D721Med (cell line): Measurements from ENCODE around the gene KCTD4.

Experiments used
- DNase-seq: peaks from one replicate; pipeline ENCODE4 v3.0.0; 2011; ENCODE audit warnings: low spot score; ENCODE audit not compliant: insufficient read length
- FAIRE-seq: peaks from 2 replicates; lab custom pipeline; 2011; peaks lifted over from hg19 to GRCh38; lab: Jason Lieb, UNC
- CTCF ChIP-seq: IDR thresholded peaks from 2 replicates; pipeline ENCODE4 v1.5.1; 2012; ENCODE audit warnings: mild to moderate bottlenecking, control low read depth; ENCODE audit not compliant: insufficient read depth; ENCODE audit errors: missing control alignments

Gene KCTD4

DNA sequence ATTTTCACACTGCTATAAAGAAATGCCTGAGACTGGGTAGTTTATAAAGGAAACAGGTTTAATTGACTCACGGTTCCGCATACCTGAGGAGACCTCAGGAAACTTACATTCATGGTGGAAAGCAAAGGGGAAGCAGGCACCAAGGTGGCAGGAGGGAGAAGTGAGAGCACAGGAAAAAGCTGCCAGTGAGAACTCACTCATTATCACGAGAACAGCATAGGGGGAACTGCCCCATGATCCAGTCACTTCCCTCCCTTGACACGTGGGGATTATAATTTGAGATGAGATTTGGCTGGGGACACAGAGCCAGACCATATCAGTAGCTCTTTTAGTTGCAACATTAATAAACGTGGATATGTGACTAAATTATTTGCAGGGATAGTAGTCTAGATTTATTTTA is 4.3 kb upstream of the KCTD4 start:
- FAIRE-seq (no peak), DNase-seq (no peak)
- TF ChIP-seq CTCF: no peak

- FAIRE-seq (no peak), DNase-seq (no peak)
- no peak for TF ChIP-seq CTCF
Observed at GRCh38 chr13:45199711-45200110, 1.1 kb downstream of the KCTD4 start.

DNA sequence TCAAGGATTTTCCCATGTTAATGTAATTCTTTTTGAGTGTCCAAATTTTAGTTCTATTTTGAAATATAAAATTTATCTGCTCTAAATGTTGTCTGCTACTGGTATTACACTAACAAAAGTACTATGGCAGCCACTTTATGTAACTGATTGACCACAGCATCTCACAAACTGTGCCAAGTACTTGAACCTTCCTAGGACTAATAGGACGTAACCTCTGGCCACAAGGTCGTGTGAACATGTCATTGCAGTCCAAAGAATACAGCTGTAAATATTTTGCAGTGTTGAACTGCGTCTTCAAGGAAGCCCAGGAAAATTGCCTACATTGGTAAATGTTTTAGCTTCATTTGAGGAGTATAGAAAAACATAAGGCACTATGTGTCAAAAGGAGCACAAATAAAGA is 1.9 kb downstream of the KCTD4 start:
- FAIRE-seq (no peak), DNase-seq (no peak)
- no peak for TF ChIP-seq CTCF

DNA sequence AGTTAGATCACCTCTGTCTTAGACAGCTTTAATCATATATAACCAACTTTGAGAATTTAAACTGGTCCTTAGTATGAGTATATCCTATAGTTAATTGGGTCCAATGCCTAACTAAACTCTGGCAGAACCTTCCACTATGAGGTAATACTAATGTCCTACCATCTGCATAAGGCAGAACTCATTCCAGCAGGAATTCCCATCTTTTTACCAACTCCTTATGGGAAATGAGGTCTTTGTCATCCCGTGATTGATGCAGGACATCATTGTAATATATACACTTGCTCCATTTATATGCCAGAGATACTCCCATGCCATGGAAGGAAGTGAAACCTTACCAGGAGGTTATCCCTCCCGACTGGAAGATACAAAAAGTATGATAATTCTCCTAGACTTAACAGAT is 2.8 kb downstream of the KCTD4 start:
- DNase-seq (no peak), FAIRE-seq (no peak)

GRCh38 chr13:45196622-45197021 is 4.2 kb downstream of the KCTD4 start:
- no peak for FAIRE-seq
- no peak for TF ChIP-seq CTCF
- no peak for DNase-seq

More for the DNA sequence above, 2.8 kb downstream of the KCTD4 start:
- no peak for TF ChIP-seq CTCF

DNA sequence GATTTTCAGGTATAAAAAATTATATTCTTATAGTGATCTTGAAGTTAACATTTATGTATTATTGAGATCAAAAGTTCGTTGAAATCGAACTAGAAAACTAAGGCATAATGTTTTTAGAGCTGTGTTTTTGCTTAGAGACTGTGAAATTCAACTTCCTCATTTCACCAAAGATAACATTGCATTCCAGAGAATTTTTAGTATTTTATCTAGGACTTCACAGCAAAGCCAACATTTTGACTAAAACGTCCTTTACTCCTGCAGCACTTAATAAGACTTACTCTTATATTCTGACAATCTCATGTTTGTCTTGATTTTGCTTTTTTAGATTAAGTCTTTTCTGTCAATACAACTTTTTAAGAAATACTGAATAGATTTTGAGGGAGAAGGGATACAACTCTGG is 4.7 kb downstream of the KCTD4 start:
- DNase-seq: no peak
- no peak for FAIRE-seq
- TF ChIP-seq CTCF: no peak

GRCh38 chr13:45195421-45195820 is 5.4 kb downstream of the KCTD4 start:
- DNase-seq: no peak
- TF ChIP-seq CTCF: no peak
- no peak for FAIRE-seq
